GM19023 (cell line): ENCODE data around the gene CLCNKA.
A peak's percentile ranks its signal among the peaks of the same experiment; 100 is the strongest.
"Not testable (repeated sequence)": the region's sequence is repeated elsewhere in the genome, so short reads cannot be mapped to it uniquely, and the experiment has no call there.

ENCODE experiments used
- ATAC-seq: cut with Tn5 transposase; IDR thresholded peaks from one replicate; pipeline ENCODE4 v1.9.1; 2021; ENCODE audit warnings: mild to moderate bottlenecking, moderate library complexity; ENCODE audit not compliant: unreplicated experiment

CLCNKA gene

DNA sequence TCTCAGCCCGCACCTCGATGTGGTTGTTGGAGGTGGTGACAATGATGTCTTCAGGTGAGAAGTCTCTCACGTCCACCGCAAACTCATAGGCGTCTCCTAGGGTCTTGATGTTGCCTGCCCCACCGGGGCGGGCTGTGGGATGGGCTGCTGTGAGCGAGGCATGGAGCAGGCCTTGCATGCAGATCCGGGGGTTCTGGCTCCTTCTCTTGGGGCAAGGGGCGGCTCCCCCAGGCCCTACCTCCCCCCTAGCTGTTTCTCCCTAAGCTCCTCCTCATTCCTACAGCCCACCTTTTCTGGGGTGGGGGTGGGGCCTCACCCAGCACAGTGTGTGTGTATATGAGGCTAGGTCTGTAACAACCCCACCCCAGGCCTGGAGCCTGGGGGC lies 4.8 kb upstream of the CLCNKA start:
- ATAC-seq: no peak

DNA sequence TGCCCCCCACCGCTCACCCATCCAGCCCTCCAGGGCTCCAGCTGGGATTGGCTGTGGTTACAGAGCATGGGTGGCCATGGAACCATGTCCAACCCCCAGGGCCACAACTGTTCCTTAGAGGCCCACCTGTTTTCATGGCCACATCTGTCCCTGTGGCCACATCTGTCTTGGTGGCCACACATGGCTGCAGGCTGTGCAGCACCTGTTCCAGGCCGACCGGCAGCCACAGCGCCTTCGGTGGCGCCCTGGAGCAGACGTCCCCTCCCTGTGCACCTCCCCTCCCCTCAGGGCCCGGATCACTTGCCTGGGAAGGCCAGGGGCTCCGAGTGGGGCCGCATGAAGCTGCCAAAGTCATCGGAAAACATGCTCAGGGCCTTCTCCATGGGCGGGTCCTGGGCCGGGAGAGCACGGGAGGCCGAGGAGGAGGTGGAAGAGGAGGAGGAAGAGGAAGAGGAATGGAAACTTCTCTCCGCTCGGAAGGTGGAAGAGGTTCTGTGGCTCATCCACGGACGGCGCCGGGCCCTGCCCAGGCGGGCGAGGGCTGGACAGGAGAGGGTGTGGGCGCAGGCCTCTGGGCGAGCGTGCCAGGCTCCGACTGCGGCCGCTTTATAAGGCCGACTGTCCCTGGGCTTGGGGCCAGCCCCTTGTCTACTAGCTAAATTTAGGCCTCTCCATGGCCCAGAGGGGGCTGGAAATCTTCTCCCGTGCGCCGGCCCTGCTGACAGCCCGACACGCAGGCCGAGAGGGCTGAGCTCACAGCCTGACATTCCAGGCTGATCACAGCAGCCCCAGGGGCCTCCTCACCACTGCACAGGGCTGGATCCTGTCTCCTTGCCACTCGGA lies 4.2 kb upstream of the CLCNKA start, which contains the start of gene HSPB7:
HSPB7 (minus strand) TSS at position 583 of the 843 bp plus-strand sequence; CDS start at position 503, 80 bp downstream.
- ATAC-seq: no peak

DNA sequence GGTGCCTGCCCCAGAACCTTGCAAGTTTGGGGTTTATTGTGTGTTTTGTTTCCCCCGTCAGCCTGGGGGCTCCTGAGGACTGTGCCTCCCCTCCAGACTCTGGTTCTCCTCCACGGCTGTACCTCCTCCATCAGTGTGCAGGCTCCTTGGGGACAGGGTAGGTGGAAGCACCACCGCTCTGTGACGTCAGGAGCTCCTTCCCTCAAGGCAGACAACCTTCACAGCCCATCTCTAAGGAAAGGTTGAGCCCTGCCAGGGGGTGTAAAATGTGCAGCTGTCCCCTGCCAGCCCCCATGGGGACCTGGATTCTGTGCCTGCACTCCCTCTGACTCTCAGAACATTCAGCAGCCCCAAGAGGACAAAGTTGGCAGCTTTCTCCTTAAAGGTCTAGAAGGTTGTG lies 3.5 kb upstream of the CLCNKA start:
- no peak for ATAC-seq

DNA sequence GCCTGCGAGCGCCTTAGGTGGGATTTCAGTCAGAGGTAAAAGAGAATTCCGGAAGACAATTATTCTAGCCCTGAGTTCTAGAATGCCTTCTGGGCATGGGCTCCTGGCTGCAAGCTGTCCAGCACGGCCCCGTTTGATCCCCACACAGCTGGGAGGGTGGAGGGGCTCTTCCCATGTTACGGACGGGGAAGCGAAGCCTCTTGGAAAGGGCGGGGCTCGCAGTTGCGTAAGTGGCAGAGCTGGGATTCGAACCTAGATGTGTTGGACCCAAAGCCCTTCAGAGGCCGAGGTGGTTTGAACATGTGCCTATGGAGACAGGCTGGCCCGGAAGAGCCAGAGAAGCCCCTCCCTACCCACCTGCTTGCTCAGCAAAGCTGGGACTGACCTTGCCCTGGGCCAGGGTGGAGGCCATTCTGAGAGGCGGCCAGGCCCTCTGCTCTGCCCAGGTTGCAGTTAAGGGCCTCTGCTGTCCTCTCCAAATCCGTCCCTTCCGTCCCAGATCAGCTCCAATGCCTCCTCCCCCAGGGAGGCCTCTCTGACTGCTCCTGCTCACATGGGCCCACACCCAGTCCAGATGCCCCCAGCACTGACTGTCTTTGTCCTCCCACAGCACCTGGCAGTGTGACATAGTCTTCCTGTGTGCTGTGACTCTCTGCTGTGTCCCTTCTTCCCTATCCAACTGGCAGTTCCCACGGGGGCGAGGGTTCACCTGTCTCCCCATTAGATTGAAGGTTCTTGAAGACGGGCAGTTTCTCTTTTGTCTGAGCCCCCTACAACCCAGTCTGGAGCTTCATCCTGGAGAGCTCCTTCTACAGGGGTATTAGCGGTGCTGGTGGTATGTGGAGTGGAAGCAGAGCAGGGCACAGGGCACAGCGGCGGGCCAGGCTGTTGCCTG lies 2.8 kb upstream of the CLCNKA start:
- no peak for ATAC-seq

DNA sequence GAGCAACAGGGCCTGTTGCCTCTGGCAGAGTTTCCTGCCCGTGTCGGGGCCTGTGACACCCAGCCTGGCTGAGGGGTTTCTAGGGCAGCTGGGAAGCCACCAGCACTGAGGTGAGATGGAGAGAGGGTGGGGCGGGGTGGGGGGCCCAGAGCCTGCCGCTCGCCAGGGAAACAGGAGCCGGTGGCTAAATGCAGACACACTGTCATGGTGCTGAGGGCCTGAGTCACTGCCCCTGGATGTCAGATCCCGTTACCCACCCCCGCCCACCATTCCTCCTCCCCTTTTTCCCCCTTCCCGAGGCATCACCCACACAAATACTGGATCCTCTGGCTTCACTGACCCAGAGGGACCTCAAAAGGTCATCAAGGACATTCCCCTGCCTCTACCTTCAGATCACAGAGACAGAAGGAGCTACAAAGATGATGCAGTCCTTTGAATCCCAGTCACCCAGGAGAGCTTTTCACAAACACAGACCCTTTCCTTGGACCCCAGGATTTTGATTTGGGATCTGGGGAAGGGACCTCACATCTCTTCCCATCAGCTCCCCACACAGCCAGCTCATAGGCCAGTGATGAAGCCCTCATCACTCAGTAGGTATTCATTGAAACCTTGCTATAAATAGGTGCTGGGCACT lies 2.1 kb upstream of the CLCNKA start:
- ATAC-seq: no peak

DNA sequence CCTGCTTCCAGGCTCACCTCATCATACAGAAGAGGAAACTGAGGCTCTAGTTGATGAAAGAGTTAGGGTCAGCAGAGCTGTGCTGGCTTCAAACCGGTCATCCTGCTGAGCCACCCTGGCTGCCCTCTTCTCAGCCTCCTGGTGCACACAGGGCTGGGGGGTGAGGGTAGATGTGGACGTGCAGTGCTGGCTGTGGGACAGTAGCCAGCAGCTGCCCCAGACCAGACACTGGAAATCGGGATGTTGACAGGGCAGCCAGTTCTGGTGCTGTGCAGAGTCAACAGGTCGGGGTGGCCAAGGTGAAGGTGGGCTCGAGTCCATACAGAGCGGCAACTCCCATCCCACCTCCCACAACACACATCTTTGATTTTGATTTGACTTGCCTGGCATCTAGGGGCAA lies 1.5 kb upstream of the CLCNKA start:
- ATAC-seq: no peak

DNA sequence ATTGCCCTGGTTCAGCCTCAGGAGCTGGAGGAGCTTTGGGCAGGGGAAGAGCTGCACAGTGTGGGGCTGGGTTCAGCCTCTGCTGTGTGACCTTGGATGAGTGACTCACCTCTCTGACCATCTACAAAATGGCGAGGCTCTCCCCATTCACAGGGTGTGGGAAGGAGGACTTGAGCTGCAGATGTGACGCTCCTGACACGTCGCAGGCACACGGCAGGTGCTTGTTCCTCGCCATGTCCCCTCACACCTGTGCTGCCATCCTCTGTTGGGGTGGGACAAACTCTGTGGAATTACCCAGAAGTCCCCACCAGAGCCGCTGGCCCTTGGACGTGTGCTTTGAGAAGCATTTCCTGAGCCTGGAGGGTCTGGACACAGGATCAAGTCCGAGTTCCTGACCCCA lies 958 bp upstream of the CLCNKA start:
- not testable (repeated sequence) for ATAC-seq

DNA sequence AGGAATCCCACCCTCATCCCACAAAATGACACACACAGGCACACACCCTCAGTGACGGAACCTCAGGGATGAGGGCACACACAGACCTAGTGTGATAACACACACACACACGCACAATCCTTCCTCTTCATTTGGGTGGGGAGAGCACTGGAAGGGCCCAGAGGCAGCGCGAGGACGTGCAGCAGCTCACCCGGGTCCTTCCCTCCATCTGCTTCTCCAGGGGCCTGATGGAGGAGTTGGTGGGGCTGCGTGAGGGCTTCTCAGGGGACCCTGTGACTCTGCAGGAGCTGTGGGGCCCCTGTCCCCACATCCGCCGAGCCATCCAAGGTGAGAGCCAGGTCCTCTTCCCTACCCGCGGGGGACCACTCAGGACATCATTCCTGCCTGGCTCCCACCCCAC lies 557 bp downstream of the CLCNKA start:
- ATAC-seq: no peak

DNA sequence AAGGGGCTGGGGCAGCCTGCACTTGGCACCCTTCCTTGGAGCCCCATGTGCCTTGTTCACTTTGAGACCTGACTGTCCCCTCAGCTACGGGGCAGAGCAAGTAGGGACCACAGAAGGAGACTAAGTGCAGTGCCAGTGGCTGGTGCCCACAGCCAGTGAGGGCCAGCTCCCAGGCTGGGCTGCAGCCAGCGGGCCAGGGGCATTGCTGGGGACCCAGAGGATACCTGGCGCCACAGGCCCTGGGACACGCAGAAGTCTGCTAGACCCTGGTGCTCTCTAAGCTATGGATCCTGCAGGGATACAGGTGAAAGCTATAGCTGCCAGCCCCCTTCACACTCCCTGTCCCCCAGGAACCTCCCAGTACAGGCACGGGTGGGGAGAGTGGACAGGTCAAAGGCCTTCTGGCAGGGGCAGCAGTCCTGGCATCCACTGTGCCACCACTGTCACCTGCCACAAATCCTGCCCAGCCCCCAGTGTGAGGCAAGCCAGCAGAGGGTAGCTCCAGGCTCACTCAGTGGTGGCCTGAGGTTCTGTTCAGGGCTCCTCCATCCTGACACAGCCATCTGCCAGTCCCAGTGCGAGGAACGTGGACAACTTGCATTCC lies 1.3 kb downstream of the CLCNKA start:
- ATAC-seq: no peak

DNA sequence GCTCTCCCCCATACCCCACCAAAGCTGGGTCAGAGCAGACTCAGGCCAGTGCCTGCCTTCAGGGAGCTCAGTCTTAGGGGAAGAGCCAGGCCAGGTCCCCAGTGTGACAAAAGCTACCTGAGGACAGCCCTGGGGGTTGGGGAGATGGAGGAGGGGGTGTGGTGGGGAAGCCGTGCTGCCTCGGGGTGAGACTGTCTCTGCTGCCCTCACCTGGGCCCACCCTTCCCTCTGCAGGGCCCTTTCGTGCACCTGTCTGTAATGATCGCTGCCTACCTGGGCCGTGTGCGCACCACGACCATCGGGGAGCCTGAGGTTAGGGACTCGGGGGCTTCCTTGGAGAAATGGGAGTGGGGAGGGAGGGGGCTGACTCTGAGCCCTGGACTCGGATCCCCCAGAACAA lies 4.5 kb downstream of the CLCNKA start:
- ATAC-seq: not testable (repeated sequence)

DNA sequence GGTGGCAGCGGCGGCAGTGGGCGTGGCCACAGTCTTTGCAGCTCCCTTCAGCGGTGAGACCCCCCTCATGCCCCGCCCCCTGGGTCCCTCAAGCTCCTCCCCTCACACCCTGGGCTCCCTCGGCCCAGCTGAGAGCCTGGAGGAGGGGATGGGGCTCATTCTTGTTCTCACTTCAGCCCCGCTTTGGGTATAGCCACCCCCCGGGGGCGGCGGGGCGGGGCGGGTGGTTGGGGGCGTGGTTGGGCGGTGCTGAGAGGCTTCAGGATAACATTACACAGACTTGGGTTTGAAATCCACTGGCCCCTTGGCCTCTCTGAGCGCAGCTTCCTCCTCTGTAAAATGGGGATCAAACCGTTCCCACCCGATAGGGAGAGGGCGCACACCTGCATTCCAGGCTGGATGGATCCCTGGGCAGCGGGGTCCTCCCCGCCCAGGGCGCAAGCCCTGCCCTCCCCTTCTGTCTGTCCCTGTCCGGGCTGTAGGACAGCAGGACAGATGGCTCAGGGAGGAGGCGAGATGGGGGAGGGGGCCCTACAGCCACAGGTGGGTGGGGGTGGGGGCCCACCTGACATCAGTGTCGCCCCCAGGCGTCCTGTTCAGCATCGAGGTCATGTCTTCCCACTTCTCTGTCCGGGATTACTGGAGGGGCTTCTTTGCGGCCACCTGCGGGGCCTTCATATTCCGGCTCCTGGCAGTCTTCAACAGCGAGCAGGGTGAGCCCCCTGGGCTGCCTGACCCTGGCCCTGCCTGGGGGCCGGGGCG lies 5.1 kb downstream of the CLCNKA start:
- ATAC-seq: no peak

DNA sequence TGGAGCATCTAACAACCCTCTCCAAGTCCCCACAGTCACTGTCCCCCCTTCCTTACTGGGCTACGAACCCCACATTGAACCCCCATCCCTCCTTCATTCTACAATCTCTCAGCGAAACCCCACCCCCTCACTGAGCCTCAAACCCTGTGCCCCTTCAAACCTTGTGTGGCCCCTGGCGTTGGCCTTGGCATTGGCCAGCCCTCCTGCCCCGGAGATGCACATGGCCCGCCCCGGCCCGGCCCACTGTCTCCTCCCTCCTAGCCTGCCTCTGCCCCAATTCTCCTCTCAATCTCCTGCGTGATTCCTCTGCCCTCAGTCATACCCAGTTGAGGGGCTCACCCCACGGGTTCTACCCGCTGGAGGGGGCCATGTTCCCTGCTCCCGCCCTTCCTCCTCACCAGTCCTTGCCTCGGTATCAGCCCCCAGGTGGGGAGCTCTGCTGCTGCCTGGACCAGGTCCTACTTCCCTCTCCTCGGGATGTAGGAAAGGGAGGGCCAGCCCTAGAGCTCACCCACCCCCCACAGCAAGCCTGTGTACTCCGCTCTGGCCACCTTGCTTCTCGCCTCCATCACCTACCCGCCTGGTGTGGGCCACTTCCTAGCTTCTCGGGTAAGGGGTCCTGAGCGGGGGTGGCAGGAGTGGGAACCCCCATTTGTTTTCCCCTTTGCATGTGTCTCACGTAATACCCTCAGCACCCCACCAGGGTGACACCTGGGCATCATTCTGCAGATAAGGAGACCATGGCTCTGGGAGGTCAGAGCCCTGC lies 6.6 kb downstream of the CLCNKA start:
- no peak for ATAC-seq

DNA sequence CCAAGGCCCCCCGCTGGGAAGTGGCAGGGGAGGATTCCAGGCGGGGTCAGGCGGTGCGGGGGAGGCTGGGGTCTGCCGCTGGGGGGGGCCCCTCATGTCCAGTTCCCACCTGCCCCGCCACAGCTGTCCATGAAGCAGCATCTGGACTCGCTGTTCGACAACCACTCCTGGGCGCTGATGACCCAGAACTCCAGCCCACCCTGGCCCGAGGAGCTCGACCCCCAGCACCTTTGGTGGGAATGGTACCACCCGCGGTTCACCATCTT lies 7.1 kb downstream of the CLCNKA start:
- not testable (repeated sequence) for ATAC-seq

DNA sequence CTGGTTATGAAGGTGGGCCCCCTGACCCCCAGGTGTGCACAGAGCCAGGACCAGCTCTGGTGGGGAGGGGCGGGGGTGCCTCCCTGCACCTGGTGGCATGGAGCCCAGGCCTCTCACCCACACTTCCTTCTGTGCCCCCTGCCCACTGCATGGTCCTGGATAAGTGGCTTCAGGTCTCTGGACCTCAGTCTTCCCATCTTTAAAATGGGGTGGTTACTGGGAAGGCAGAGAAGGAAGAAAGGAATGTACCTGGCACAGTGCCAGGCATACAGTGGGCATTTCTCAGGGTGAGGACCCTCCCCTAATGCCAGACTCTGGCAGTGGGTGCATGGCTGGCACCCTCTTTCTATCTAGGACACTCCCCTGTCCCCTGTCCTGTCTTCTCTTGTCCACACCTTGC lies 7.5 kb downstream of the CLCNKA start:
- no peak for ATAC-seq

DNA sequence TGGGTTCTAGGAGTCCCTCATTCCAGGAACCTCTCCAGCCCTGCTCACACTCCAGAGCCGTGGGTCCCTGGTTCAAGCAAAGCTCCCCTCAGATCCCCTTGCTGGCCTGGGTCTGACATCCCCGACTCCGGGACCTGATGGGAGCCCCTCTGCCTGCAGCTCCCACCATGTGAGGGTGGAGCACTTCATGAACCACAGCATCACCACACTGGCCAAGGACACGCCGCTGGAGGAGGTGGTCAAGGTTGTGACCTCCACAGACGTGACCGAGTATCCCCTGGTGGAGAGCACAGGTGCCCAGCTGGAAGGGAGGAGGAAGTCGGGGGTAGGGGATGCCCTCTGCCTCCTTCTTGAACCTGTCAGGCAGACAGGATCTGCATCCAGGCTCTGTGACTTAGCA lies 9.7 kb downstream of the CLCNKA start:
- ATAC-seq: no peak

DNA sequence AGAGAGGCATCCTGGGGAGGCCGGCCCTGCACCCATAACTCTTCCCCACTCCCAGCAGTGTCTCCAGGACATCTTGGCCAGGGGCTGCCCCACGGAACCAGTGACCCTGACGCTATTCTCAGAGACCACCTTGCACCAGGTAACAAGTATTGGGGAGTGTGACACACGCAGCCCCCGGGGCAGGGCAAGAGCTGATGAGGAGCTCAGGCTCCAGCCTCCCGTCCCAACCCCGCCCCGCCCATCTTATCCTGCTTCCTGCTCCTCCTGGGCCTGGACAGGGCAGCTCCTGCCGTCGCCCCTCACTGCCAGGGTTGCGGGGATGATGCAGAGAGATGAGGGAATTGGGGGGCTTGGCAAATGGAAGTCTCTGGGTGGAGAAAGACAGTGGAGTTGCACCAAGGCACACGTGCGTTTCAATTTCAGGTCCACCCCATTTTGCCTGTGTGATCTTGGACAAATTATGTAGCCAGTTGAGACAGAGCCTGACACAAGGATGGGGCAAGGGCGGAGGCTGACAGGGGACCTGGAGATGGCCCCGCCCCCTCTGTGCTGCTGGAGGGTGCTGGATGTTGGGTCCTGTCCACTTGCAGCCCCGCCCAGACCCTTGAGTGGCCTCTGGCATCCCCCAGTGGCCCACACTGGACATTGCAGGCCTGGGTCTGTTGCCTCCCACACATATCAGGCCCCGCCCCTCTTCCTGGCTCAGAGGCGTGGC lies 10.7 kb downstream of the CLCNKA start:
- ATAC-seq: peak; percentile 64

DNA sequence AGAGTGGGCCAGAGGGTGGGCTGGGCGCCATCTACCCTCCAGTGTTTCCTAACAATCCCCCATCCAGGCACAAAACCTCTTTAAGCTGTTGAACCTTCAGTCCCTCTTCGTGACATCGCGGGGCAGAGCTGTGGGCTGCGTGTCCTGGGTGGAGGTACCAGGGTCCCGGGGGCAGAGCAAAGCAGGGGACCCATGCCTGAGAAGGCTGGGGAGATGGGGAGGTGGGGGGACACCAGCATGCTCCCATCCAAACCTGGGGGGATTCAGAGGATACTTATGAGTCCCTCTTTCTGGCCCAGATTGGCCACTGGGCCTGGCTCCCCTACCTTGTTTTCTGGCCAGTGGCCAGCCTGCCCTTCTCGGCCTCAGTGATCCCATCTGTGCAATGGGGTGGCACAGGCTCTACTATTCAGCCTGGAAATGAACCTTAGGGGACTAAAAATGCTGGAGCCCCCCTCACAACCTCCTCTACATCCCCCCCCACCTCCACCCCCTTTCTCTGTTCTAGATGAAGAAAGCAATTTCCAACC lies 11.3 kb downstream of the CLCNKA start:
- not testable (repeated sequence) for ATAC-seq

DNA sequence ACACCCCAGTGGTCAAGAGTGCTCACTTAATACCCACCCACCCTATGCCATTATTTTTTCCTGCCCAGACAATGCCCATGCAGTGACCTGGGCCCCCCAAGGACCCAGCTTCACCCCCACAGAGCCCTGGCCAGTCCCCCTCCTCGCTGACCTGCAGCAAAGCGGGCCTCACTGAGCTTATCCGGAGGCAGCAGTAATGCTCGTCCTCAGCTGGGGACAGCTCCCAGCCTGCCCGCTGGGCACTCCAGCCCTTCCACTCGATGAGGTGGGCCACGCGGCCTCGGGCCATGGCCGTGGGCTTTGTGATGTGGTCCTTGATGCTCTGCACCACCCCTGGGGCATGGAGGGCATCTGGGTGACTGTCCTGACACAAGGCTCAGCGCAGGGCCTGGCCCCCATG lies 14.6 kb downstream of the CLCNKA start:
- ATAC-seq: not testable (repeated sequence)

DNA sequence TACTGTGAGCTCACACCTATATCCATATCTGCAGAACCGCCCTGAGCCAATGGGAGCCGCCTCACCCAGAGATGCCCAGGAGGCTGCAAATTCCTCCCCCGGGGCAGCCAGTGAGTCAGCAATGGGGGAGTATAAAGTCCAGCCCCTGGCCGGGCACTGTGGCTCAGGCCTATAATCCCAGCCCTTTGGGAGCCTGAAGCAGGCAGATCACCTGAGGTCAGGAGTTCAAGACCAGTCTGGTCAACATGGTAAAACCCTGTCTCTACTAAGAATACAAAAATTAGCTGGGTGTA lies 16.7 kb downstream of the CLCNKA start:
- ATAC-seq: no peak
